Neural progenitor cell (in vitro differentiated cells): Measurements from ENCODE around the gene BOLA3.

Experiments
- EZH2phosphoT487 ChIP-seq: fragments of 200-600 bp; sonication (generic); IDR thresholded peaks from 2 replicates; pipeline ENCODE4 v1.6.1; 2017; ENCODE audit warnings: antibody characterized with exemption
- TF ChIP-seq, protein P1 (sequence below): fragments of 200-600 bp; sonication (generic); IDR thresholded peaks from 2 replicates; pipeline ENCODE4 v1.5.1; 2017; ENCODE audit warnings: antibody characterized with exemption, mild to moderate bottlenecking

DNA sequence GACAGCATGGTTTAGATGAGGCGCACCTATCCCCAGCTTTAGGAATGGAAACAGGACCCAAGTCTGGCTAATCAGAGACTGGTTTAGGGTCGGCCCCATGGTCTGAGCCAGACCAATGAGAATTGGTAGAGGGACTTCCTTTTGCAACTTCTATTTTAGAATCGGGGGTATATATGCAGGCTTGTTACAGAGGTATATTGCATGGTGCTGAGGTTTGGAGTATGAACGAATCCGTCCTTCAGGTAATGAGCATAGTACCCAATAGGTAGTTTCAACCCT is 1.5 kb upstream of the BOLA3 start:
- TF ChIP-seq, protein P1, sequence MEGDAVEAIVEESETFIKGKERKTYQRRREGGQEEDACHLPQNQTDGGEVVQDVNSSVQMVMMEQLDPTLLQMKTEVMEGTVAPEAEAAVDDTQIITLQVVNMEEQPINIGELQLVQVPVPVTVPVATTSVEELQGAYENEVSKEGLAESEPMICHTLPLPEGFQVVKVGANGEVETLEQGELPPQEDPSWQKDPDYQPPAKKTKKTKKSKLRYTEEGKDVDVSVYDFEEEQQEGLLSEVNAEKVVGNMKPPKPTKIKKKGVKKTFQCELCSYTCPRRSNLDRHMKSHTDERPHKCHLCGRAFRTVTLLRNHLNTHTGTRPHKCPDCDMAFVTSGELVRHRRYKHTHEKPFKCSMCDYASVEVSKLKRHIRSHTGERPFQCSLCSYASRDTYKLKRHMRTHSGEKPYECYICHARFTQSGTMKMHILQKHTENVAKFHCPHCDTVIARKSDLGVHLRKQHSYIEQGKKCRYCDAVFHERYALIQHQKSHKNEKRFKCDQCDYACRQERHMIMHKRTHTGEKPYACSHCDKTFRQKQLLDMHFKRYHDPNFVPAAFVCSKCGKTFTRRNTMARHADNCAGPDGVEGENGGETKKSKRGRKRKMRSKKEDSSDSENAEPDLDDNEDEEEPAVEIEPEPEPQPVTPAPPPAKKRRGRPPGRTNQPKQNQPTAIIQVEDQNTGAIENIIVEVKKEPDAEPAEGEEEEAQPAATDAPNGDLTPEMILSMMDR = no peak
- no peak for TF ChIP-seq EZH2phosphoT487
